ENCODE results near the gene KLHL15. TPM values are rescaled to one million over a fixed set of nuclear protein-coding genes. Genes with fewer than 3 reads are reported as not detected.

The KLHL15 gene
- total and polyA plus RNA-seq, 2 of the 4 experiments (the other 2 are of a cell fraction): 2.4 to 7.5 TPM

GRCh38 chrX:23999671-24000070 is 27.3 kb downstream of the KLHL15 start:
- CTCF ChIA-PET: no interaction called here
- H3K4me3 ChIP-seq (ENCODE audit: insufficient read depth, low read depth, low read length): no peak overlapping the region
- no peak overlapping the region for H4K8ac ChIP-seq (ENCODE audit: low read depth in 2 of 2, low read length in 2 of 2)
- no peak overlapping the region for H4K5ac ChIP-seq (ENCODE audit: low read depth, low read length)
- H4K20me1 ChIP-seq (ENCODE audit: insufficient read depth, low read length): no peaks in the 10 kb centered on the region
- H2BK20ac ChIP-seq (ENCODE audit: low read depth, low read length): no peak overlapping the region
- H3K18ac ChIP-seq (ENCODE audit: low read depth, low read length): no peak overlapping the region
- no peaks in the 10 kb centered on the region for H3K79me1 ChIP-seq (ENCODE audit: low read depth in 1 of 2, low read length in 2 of 2)
- no peak overlapping the region for H3K23ac ChIP-seq (ENCODE audit: low read depth, low read length)
- H2AK5ac ChIP-seq (ENCODE audit: low read depth, low read length): no peak overlapping the region
- no peak overlapping the region for H2BK120ac ChIP-seq (ENCODE audit: low read depth, low read length)
- H4K91ac ChIP-seq (ENCODE audit: insufficient read depth, low read depth, low read length): no peak overlapping the region
- H3K4ac ChIP-seq (ENCODE audit: low read depth, low read length): no peak overlapping the region
- H3K27me3 ChIP-seq (ENCODE audit: control insufficient read depth, insufficient read depth, low read length): no peaks in the 10 kb centered on the region; the same call in 1 of the 2 replicates
- H3K56ac ChIP-seq (ENCODE audit: extremely low read depth, insufficient read depth, low read length): no peak overlapping the region
- in situ Hi-C loops (cut with MboI; ENCODE audit: low sequenced_read_pairs): no loop called here
- H3K14ac ChIP-seq (replicated peaks; ENCODE audit: low read depth, low read length): no peak overlapping the region
- no peak overlapping the region for H2BK15ac ChIP-seq (ENCODE audit: low read depth, low read length)
- no peaks in the 10 kb centered on the region for H3K9me1 ChIP-seq (ENCODE audit: insufficient read depth, low read length)
- no peak for DNase-seq
- 0 out of 2 replicates have a peak, but pooled peaks cover 4% of the 10 kb centered on the region for H3K36me3 ChIP-seq (ENCODE audit: control insufficient read depth, insufficient read depth, low read length)
- H3K9me3 ChIP-seq (ENCODE audit: control insufficient read depth, insufficient read depth, low read length): no peaks in the 10 kb centered on the region
- no peak overlapping the region for H3K4me2 ChIP-seq (ENCODE audit: low read depth, low read length)
- H3K27ac ChIP-seq (ENCODE audit: insufficient read depth, low read length): no peak overlapping the region
- intact Hi-C loops (cut with micrococcal nuclease): no loop called here
- no peaks in the 10 kb centered on the region for H3K4me1 ChIP-seq (ENCODE audit: control insufficient read depth, insufficient read depth, low read length)
- H2BK5ac ChIP-seq (ENCODE audit: low read depth, low read length, poor library complexity, severe bottlenecking): no peak overlapping the region
- TF ChIP-seq FOS (IDR thresholded peaks at IDR 0.05; ENCODE audit: low read depth, low read length) (no peak), MXI1 (IDR thresholded peaks at IDR 0.05; ENCODE audit: borderline replicate concordance, low read depth, low read length) (no peak), SMC3 (IDR thresholded peaks at IDR 0.05; ENCODE audit: low read depth, low read length) (no peak), BHLHE40 (IDR thresholded peaks at IDR 0.05; ENCODE audit: low read depth, low read length) (no peak), MAFK (IDR thresholded peaks at IDR 0.05; ENCODE audit: low read depth, low read length) (no peak), MAZ (IDR thresholded peaks at IDR 0.05; ENCODE audit: borderline replicate concordance, low read depth, low read length) (no peak)
- no peak overlapping the region for H3K9ac ChIP-seq (ENCODE audit: low read depth, low read length)
- no peak overlapping the region for H2AFZ ChIP-seq (replicated peaks; ENCODE audit: low read length, poor library complexity)
- WGBS, 2 experiments (ENCODE audit: extremely low coverage in 2 of 2, insufficient read length in 1 of 2): no CpG with 5 or more reads among the region's 5 CpGs
- POLR2A ChIA-PET (ENCODE audit: unreplicated experiment): no interaction called here
- BruUV-seq (replicated peaks): no TSS peak
- no peak overlapping the region for H2AK9ac ChIP-seq (replicated peaks; ENCODE audit: low read depth, low read length, poor library complexity)
- dilution Hi-C loops (cut with HindIII; ENCODE audit: low sequenced_read_pairs, unreplicated experiment): no loop called here
- ATAC-seq (ENCODE audit: low read depth): no peak
